ENCODE results near the gene SGPL1. TPM values are rescaled to one million over a fixed set of nuclear protein-coding genes. Genes with fewer than 3 reads are reported as not detected.
"Not testable (repeated sequence)": the region's sequence is repeated elsewhere in the genome, so short reads cannot be mapped to it uniquely, and the experiment has no call there.

SGPL1 gene
- 17.0 and 19.0 TPM in 2 replicates for total RNA-seq (2012; rRNA removed)

- peaks cover 9% of the 10 kb centered on the region for H3K27me3 ChIP-seq (ENCODE audit: control insufficient read depth, insufficient read depth, low read length)
- peak within 1 kb of the TSS; percentile 88 for H3K9ac ChIP-seq (ENCODE audit: low read depth, low read length)
- peaks cover 17% of the 10 kb centered on the region for H3K36me3 ChIP-seq (ENCODE audit: insufficient read depth, low read length)
- H3K4me1 ChIP-seq (ENCODE audit: control insufficient read depth, insufficient read depth, low read length), result peaks cover 11% of the 10 kb centered on the region
- H3K9me3 ChIP-seq (replicated peaks; ENCODE audit: low read length), result no peaks in the 10 kb centered on the region
- peak within 1 kb of the TSS; percentile 96 for H3K4me3 ChIP-seq (ENCODE audit: low read length)
- H3K4me2 ChIP-seq (ENCODE audit: low read length), result peak within 1 kb of the TSS; percentile 88
These were observed at the start of gene SGPL1 for GRCh38 chr10:70815504-70816219. Gene SGPL1, plus strand, starts transcription at chr10:70815948. Its CDS starts 906 bp downstream, at chr10:70816854.

DNA sequence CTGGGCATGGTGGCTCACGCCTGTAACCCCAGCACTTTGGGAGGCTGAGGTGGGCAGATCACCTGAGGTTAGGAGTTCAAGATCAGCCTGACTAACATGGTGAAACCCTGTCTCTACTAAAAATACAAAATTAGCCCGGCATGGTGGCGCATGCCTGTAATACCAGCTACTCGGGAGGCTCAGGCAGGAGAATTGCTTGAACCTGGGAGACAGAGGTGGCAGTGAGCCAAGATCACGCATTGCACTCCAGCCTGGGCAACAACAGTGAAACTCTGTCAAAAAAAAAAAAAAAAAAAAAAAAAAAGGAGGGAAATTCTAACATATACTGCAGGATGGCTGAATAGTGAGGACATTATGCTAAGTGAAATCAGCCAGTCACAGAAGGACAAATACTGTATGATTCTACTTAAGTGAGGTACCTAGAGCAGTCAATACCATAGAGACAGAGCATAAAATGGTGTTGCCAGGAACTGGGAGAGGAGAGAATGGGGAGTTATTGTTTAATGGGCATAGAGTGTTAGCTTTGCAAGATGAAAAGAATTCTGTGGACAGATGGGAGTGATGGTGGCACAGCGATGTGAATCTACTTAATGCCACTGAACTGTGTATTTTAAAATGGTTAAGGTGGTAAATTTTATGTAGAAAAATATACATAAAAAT lies 47.6 kb upstream of the SGPL1 start:
- H3K9ac ChIP-seq (ENCODE audit: low read depth, low read length); H3K4me2 ChIP-seq (ENCODE audit: low read length); H3K4me3 ChIP-seq (ENCODE audit: low read length); H3K9me3 ChIP-seq (replicated peaks; ENCODE audit: low read length); H3K36me3 ChIP-seq (ENCODE audit: insufficient read depth, low read length); H3K4me1 ChIP-seq (ENCODE audit: control insufficient read depth, insufficient read depth, low read length): not testable (repeated sequence)
- H3K27me3 ChIP-seq (ENCODE audit: control insufficient read depth, insufficient read depth, low read length), result peaks cover 31% of the 10 kb centered on the region

DNA sequence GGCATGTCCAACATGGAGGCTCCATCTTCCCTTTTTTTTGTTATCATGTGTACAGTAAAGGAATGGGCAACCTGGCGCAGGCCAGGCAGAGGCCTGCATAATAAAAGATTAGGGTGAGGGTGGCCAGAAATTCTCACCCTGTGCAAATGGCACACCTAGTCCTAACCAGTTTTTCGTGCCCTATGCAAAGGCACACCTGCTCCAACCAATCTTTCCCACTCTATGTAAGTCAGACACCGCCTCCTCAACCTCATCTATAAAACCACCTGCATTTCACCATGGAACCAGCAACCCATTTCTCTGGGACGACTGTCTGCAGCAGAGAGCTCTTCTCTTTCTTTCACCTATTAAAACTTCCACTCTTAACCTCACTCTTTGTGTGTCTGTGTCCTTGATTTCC lies 46.6 kb upstream of the SGPL1 start:
- Histone ChIP-seq H3K27me3 (ENCODE audit: control insufficient read depth, insufficient read depth, low read length) (peaks cover 31% of the 10 kb centered on the region), H3K36me3 (ENCODE audit: insufficient read depth, low read length) (no peaks in the 10 kb centered on the region), H3K4me2 (ENCODE audit: low read length) (no peak overlapping the region), H3K4me1 (ENCODE audit: control insufficient read depth, insufficient read depth, low read length) (no peaks in the 10 kb centered on the region), H3K9ac (ENCODE audit: low read depth, low read length) (no peak overlapping the region), H3K9me3 (replicated peaks; ENCODE audit: low read length) (no peaks in the 10 kb centered on the region), H3K4me3 (ENCODE audit: low read length) (no peak overlapping the region)

DNA sequence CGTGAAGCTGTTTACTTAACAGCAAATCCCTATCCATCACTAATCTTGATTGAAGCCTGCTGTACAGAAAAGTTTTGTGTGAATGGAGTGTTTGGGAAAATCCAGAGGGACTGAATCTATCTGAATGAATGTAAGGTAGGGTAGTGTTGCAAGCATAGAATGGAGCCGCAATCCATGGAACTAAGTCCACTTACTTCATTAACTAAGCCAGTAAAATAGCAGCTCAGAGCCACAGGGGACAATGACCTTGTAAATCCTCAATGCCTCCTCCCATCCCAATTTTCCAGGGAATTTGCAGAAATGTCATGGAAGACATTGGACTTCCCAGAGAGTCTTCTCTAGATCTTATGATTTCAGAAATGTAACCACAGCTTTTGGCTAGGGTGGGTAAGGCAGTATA lies 45.7 kb upstream of the SGPL1 start:
- no peak overlapping the region for H3K4me2 ChIP-seq (ENCODE audit: low read length)
- H3K9ac ChIP-seq (ENCODE audit: low read depth, low read length), result no peak overlapping the region
- H3K36me3 ChIP-seq (ENCODE audit: insufficient read depth, low read length), result no peaks in the 10 kb centered on the region
- no peaks in the 10 kb centered on the region for H3K9me3 ChIP-seq (replicated peaks; ENCODE audit: low read length)
- no peaks in the 10 kb centered on the region for H3K4me1 ChIP-seq (ENCODE audit: control insufficient read depth, insufficient read depth, low read length)
- H3K27me3 ChIP-seq (ENCODE audit: control insufficient read depth, insufficient read depth, low read length), result peaks cover 31% of the 10 kb centered on the region
- no peak overlapping the region for H3K4me3 ChIP-seq (ENCODE audit: low read length)

DNA sequence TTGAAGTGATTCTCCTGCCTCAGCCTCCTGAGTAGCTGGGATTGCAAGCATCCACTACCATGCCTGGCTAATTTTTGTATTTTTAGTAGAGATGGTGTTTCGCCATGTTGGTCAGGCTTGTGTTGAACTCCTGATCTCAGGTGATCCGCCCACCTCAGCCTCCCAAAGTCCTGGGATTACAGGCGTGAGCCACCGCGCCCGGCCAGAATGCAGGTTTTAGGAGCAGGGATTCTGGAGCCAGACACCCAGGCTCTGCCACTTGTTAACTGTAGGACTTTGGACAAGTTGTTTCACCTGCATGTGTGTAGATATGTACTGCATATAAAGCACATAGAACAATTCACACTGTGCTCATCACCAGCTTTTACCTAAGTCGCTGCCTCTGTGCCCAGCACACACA lies 45.2 kb upstream of the SGPL1 start:
- not testable (repeated sequence) for H3K4me3 ChIP-seq (ENCODE audit: low read length); H3K9ac ChIP-seq (ENCODE audit: low read depth, low read length); H3K4me2 ChIP-seq (ENCODE audit: low read length); H3K9me3 ChIP-seq (replicated peaks; ENCODE audit: low read length); H3K36me3 ChIP-seq (ENCODE audit: insufficient read depth, low read length); H3K4me1 ChIP-seq (ENCODE audit: control insufficient read depth, insufficient read depth, low read length)
- peaks cover 31% of the 10 kb centered on the region for H3K27me3 ChIP-seq (ENCODE audit: control insufficient read depth, insufficient read depth, low read length)

DNA sequence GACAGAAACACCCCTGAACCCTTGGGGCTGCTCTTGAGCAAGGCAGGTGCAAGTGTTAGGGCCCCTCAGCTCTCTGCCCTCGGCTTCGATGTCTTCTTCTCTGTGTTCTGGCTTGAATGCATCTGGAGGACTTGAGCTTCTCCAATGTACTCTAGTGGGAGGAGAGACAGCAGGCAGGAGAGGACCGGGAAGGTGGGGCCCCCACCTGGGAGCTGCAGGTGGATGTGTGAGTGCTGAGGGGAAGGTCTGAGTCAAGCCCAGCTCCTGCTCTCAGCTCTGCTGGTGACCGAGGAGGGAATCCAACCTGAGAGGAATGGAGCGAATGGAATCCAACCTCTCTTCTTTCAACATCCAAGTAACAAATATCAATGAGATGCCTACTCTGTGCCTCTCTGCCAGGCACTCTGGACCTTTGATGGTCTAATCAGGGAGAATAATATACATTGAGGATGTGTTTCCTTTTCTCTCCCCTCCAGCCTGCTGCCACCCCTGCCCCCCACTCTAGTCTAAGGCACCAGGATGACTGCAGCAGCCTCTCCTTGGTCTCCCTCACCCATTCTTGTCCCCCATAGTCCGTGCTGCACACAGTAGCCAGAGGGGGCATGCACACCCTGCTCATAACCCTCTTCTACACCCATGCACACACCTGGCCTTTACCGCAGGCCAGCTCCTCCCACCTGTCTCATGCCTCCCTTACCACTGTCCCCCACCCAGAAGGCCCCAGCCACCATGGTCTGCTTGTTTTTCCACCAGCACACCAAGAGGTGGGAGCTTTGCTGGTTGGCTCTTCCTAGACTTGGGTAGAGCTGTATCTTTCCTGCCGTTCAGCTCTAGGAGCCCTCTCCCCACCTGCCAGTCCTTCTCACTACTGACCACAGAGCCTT lies 44.2 kb upstream of the SGPL1 start:
- Histone ChIP-seq H3K4me1 (ENCODE audit: control insufficient read depth, insufficient read depth, low read length) (no peaks in the 10 kb centered on the region), H3K9me3 (replicated peaks; ENCODE audit: low read length) (no peaks in the 10 kb centered on the region), H3K36me3 (ENCODE audit: insufficient read depth, low read length) (no peaks in the 10 kb centered on the region), H3K27me3 (ENCODE audit: control insufficient read depth, insufficient read depth, low read length) (peaks cover 31% of the 10 kb centered on the region), H3K4me2 (ENCODE audit: low read length) (no peak overlapping the region), H3K4me3 (ENCODE audit: low read length) (no peak overlapping the region), H3K9ac (ENCODE audit: low read depth, low read length) (no peak overlapping the region)

DNA sequence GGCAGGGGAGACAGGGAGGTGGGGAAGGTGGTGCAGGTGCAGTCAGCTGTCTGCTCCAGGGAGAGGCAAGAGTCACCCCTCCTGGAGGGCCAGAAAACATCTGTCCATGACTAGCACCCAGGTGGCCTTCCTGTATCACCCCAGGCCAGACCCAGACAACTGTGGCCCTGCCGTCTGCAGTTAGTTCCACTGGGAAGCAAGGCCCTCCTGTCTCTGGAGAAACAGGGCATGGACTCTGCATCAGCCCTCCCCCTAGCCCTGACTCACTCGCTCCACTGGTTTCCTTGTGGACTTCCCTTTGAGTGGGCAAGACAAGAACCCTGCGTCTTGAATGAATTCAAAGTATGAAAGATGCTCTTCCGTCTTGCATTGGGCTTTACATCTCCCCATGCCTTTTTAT lies 43.1 kb upstream of the SGPL1 start:
- H3K4me3 ChIP-seq (ENCODE audit: low read length), result no peak overlapping the region

DNA sequence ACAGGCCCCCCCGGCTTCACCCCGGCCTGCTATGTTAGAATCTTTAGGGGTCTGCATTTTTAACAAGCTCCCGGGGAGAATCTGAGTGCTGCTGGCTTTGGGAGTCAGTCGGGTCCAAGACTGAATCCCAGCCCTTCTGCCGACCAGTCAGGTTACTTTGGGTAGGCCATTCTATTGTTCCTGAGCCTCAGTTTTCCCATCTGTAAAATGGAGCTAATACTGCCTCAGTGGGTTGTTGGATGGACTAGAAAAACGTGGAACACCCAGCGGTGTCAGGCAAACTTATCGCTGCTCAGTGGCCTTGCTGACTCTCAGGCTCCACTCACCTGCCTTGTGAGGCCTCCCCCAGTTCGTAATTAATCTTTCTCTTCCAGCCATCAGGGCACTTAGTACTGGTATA lies 42.3 kb upstream of the SGPL1 start:
- no peaks in the 10 kb centered on the region for H3K36me3 ChIP-seq (ENCODE audit: insufficient read depth, low read length)
- peaks cover 31% of the 10 kb centered on the region for H3K27me3 ChIP-seq (ENCODE audit: control insufficient read depth, insufficient read depth, low read length)
- no peak overlapping the region for H3K4me2 ChIP-seq (ENCODE audit: low read length)
- no peaks in the 10 kb centered on the region for H3K4me1 ChIP-seq (ENCODE audit: control insufficient read depth, insufficient read depth, low read length)
- H3K9ac ChIP-seq (ENCODE audit: low read depth, low read length), result no peak overlapping the region
- H3K9me3 ChIP-seq (replicated peaks; ENCODE audit: low read length), result no peaks in the 10 kb centered on the region
- H3K4me3 ChIP-seq (ENCODE audit: low read length), result no peak overlapping the region

More for the DNA sequence above, 43.1 kb upstream of the SGPL1 start:
- Histone ChIP-seq H3K36me3 (ENCODE audit: insufficient read depth, low read length) (no peaks in the 10 kb centered on the region), H3K4me2 (ENCODE audit: low read length) (no peak overlapping the region), H3K9ac (ENCODE audit: low read depth, low read length) (no peak overlapping the region), H3K4me1 (ENCODE audit: control insufficient read depth, insufficient read depth, low read length) (no peaks in the 10 kb centered on the region), H3K9me3 (replicated peaks; ENCODE audit: low read length) (no peaks in the 10 kb centered on the region), H3K27me3 (ENCODE audit: control insufficient read depth, insufficient read depth, low read length) (peaks cover 34% of the 10 kb centered on the region)

- Histone ChIP-seq H3K27me3 (ENCODE audit: control insufficient read depth, insufficient read depth, low read length) (peaks cover 28% of the 10 kb centered on the region), H3K4me1 (ENCODE audit: control insufficient read depth, insufficient read depth, low read length) (no peaks in the 10 kb centered on the region), H3K4me3 (ENCODE audit: low read length) (no peak overlapping the region), H3K36me3 (ENCODE audit: insufficient read depth, low read length) (no peaks in the 10 kb centered on the region), H3K4me2 (ENCODE audit: low read length) (no peak overlapping the region), H3K9ac (ENCODE audit: low read depth, low read length) (no peak overlapping the region), H3K9me3 (replicated peaks; ENCODE audit: low read length) (no peaks in the 10 kb centered on the region)
These were observed 41.6 kb upstream of the SGPL1 start for GRCh38 chr10:70773965-70774809.

DNA sequence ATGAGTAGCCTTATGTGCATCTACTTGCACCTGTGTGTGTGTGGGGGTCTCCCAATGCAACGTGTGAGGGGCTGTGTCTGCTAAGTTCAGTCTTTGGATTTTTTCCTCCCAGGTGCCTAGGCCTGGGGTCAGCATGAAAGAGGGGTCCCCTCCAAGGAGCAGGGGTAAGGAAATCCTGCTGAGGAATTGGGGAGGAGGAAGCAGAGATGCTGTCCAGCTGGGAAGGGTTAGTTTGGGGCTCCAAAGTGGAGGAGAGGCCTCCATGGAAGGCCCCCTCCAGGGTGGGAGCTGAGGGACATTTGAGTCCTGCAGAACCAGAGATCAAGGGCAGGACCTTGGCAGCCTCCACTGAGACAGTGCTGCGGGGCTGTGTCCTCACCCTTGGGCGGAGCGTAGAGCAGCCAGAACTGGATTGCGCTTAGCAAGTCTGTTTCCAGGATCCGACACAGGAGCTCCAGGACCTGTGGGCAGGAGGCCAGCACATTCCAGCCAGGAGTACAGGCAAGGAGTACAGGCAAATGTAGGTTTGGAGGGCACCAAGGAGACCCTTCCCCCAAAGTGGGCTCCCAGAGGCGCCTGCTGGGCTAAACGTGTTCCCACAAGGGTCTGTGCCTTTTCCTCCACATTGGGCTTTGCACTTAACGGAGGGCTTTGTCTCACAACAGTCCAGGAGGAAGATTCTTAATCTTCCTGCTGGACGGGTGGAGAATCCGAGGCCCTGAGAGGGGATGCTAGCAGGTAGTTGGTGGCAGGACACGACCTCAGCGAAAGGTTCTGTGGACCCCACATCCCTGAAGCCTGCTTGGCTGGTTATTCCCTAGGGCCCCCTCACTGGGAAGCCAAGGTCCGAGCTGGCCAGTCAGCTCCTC lies 40.7 kb upstream of the SGPL1 start:
- H3K27me3 ChIP-seq (ENCODE audit: control insufficient read depth, insufficient read depth, low read length), result peaks cover 26% of the 10 kb centered on the region
- H3K36me3 ChIP-seq (ENCODE audit: insufficient read depth, low read length), result no peaks in the 10 kb centered on the region
- H3K9me3 ChIP-seq (replicated peaks; ENCODE audit: low read length), result no peaks in the 10 kb centered on the region
- no peak overlapping the region for H3K4me2 ChIP-seq (ENCODE audit: low read length)
- no peaks in the 10 kb centered on the region for H3K4me1 ChIP-seq (ENCODE audit: control insufficient read depth, insufficient read depth, low read length)
- H3K9ac ChIP-seq (ENCODE audit: low read depth, low read length), result no peak overlapping the region
- H3K4me3 ChIP-seq (ENCODE audit: low read length), result no peak overlapping the region
